SH-SY5Y (cell line): ENCODE results near the gene FAM120A.

Source experiments
- GATA2 ChIP-seq: IDR thresholded peaks from 2 replicates; pipeline ENCODE4 v1.6.1; 2011; ENCODE audit warnings: mild to moderate bottlenecking, low read depth, low read length
- GATA3 ChIP-seq: IDR thresholded peaks from 2 replicates; pipeline ENCODE4 v1.6.1; 2011; ENCODE audit warnings: low read depth, mild to moderate bottlenecking, low read length, moderate library complexity

Gene FAM120A

GRCh38 chr9:93541581-93542349 is 90.3 kb downstream of the FAM120A start:
- TF ChIP-seq GATA3 (no peak), GATA2 (no peak)

- TF ChIP-seq GATA2 (no peak), GATA3 (no peak)
Measured at GRCh38 chr9:93543117-93543516, 91.6 kb downstream of the FAM120A start.

- TF ChIP-seq GATA2 = no peak
- TF ChIP-seq GATA3 = no peak
Measured at GRCh38 chr9:93546356-93546755, 94.9 kb downstream of the FAM120A start.

GRCh38 chr9:93549611-93550010 is 98.1 kb downstream of the FAM120A start:
- TF ChIP-seq GATA2 = no peak
- TF ChIP-seq GATA3 = no peak

- TF ChIP-seq GATA2 = no peak
- TF ChIP-seq GATA3 = no peak
Measured at GRCh38 chr9:93552923-93553322, 101.4 kb downstream of the FAM120A start.

- TF ChIP-seq GATA2 (no peak), GATA3 (no peak)
Measured at GRCh38 chr9:93555370-93555769, 103.9 kb downstream of the FAM120A start.

GRCh38 chr9:93557366-93558137 is 106.1 kb downstream of the FAM120A start:
- TF ChIP-seq GATA3 (no peak), GATA2 (no peak)

- TF ChIP-seq GATA3 (no peak), GATA2 (no peak)
Measured at GRCh38 chr9:93558503-93558902, 107.0 kb downstream of the FAM120A start.

- TF ChIP-seq GATA2 (no peak), GATA3 (no peak)
Measured at GRCh38 chr9:93560991-93561390, 109.5 kb downstream of the FAM120A start.

GRCh38 chr9:93562157-93562556 is 110.7 kb downstream of the FAM120A start:
- no peak for TF ChIP-seq GATA3
- no peak for TF ChIP-seq GATA2

GRCh38 chr9:93565089-93565488 is 113.6 kb downstream of the FAM120A start:
- TF ChIP-seq GATA3 (no peak), GATA2 (no peak)

- no peak for TF ChIP-seq GATA3
- TF ChIP-seq GATA2 = no peak
Measured at GRCh38 chr9:93566408-93567270, 115.2 kb downstream of the FAM120A start.

GRCh38 chr9:93567271-93567959 is 115.9 kb downstream of the FAM120A start:
- no peak for TF ChIP-seq GATA3
- TF ChIP-seq GATA2 = no peak
